Ishikawa (cell line): ENCODE results near the gene GABARAPL2.

Experiments used
- CREB1 ChIP-seq: IDR thresholded peaks from 2 replicates; pipeline ENCODE4 v1.6.1; 2012; ENCODE audit warnings: low read depth
- EP300 ChIP-seq: IDR thresholded peaks from 2 replicates; pipeline ENCODE4 v1.6.1; 2012; ENCODE audit warnings: borderline replicate concordance
- RAD21 ChIP-seq: IDR thresholded peaks from 2 replicates; pipeline ENCODE4 v1.6.1; 2012; ENCODE audit warnings: low read depth
- TEAD4 ChIP-seq: IDR thresholded peaks from 2 replicates; pipeline ENCODE4 v1.6.1; 2012
- ZBTB7A ChIP-seq: IDR thresholded peaks from 2 replicates; pipeline ENCODE4 v1.6.1; 2012; ENCODE audit warnings: low read depth
- TF ChIP-seq, protein P1 (sequence below): IDR thresholded peaks from 2 replicates; pipeline ENCODE4 v1.6.1; 2012; ENCODE audit warnings: low read depth, mild to moderate bottlenecking
- TF ChIP-seq, protein P2 (sequence below): IDR thresholded peaks from 2 replicates; pipeline ENCODE4 v1.6.1; 2012

DNA sequence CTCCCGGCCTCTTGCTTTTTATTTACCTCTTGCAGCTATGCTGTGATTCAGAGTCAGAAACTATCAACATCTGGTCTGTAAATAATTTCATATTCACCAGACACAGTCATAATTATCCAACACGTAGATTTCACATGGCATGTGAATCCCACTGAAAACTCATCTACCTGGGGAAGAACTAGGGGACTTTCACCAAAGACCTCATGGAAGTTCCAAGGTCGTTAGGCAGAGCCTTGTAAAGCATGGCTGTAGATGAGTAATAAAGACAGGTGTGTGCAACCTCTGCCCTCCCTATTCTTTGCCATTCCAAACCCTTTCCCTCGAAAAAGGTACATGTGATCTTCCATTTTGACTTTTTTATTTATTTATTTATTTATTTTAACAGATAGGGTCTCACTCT is 28.4 kb upstream of the GABARAPL2 start:
- TF ChIP-seq RAD21 (no peak), ZBTB7A (no peak), EP300 (no peak), CREB1 (no peak), TEAD4 (no peak)
- TF ChIP-seq, protein P1, sequence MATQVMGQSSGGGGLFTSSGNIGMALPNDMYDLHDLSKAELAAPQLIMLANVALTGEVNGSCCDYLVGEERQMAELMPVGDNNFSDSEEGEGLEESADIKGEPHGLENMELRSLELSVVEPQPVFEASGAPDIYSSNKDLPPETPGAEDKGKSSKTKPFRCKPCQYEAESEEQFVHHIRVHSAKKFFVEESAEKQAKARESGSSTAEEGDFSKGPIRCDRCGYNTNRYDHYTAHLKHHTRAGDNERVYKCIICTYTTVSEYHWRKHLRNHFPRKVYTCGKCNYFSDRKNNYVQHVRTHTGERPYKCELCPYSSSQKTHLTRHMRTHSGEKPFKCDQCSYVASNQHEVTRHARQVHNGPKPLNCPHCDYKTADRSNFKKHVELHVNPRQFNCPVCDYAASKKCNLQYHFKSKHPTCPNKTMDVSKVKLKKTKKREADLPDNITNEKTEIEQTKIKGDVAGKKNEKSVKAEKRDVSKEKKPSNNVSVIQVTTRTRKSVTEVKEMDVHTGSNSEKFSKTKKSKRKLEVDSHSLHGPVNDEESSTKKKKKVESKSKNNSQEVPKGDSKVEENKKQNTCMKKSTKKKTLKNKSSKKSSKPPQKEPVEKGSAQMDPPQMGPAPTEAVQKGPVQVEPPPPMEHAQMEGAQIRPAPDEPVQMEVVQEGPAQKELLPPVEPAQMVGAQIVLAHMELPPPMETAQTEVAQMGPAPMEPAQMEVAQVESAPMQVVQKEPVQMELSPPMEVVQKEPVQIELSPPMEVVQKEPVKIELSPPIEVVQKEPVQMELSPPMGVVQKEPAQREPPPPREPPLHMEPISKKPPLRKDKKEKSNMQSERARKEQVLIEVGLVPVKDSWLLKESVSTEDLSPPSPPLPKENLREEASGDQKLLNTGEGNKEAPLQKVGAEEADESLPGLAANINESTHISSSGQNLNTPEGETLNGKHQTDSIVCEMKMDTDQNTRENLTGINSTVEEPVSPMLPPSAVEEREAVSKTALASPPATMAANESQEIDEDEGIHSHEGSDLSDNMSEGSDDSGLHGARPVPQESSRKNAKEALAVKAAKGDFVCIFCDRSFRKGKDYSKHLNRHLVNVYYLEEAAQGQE, result no peak
- TF ChIP-seq, protein P2, sequence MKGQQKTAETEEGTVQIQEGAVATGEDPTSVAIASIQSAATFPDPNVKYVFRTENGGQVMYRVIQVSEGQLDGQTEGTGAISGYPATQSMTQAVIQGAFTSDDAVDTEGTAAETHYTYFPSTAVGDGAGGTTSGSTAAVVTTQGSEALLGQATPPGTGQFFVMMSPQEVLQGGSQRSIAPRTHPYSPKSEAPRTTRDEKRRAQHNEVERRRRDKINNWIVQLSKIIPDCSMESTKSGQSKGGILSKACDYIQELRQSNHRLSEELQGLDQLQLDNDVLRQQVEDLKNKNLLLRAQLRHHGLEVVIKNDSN, result no peak
